Spleen (tissue), 7 donors: ENCODE results near the gene ANKZF1.

Source experiments
- CTCF ChIP-seq, 11 experiments: fragments of 200-600 bp in 7 of 11; fragments of 450-650 bp in 4 of 11; sonication (generic) in 4 of 11; IDR thresholded peaks in 8 of 11; conservative IDR thresholded peaks in 3 of 11; 1 replicate in 7 of 11; 2 replicates in 4 of 11; pipeline versions ENCODE4 v1.4.0 to v1.8.0; 2016 to 2021; ENCODE audit warnings: antibody characterized with exemption in 11 of 11, inconsistent platforms in 4 of 11, mild to moderate bottlenecking in 1 of 11
- POLR2A ChIP-seq, 3 donors: fragments of 450-650 bp; IDR thresholded peaks; one replicate each; pipeline ENCODE4 v1.5.1; 2017; ENCODE audit warnings: antibody characterized with exemption in 3 of 3, mild to moderate bottlenecking in 1 of 3
- donor health status: DM: no; HTN: no; CAD: no; lungs with moderate emphysema.
- donor health status: DM: no; HTN: no; CAD: no.
- donor health status: DM: no; HTN: no; CAD: no.

GRCh38 chr2:219198974-219199373 lies 30.6 kb upstream of the ANKZF1 start:
- TF ChIP-seq CTCF (IDR thresholded peaks at IDR 0.05 in 8 of 11, conservative IDR thresholded peaks at IDR 0.05 in 3 of 11) (no peak), POLR2A (IDR thresholded peaks at IDR 0.05) (no peak)
